ENCODE measurements around the gene CFAP45. TPM values are rescaled to one million over a fixed set of nuclear protein-coding genes. Genes with fewer than 3 reads are reported as not detected.
A peak's percentile ranks its signal among the peaks of the same experiment; 100 is the strongest.

Gene CFAP45
- polyA plus RNA-seq, 2 of the 4 experiments (the other 2 are of a cell fraction): 0.67 to 0.89 TPM

GRCh38 chr1:159877695-159878444, 22.1 kb downstream of the CFAP45 start:
- H3K4me1 ChIP-seq: peaks cover 36% of the 10 kb centered on the region
- TF ChIP-seq ZC3H11A (IDR thresholded peaks at IDR 0.05): peak; percentile 40
- no peak for TF ChIP-seq HMGXB4 (CRISPR knock-in tag; IDR thresholded peaks at IDR 0.05; ENCODE audit: borderline replicate concordance)
- H3K9me3 ChIP-seq: no peaks in the 10 kb centered on the region
- no peak for FAIRE-seq
- H3K27ac ChIP-seq: no peak overlapping the region
- no peak overlapping the region for H3K4me2 ChIP-seq
- POLR2A ChIA-PET: no interaction called here
- DNase-seq (ENCODE audit: low read depth in 1 of 2, low spot score in 1 of 2): no peak
- 92% methylated on average over 6 of the region's 6 CpGs for WGBS (ENCODE audit: missing lambda C conversion rate)
- H3K4me3 ChIP-seq: no peak overlapping the region
- no peak for ATAC-seq
- CTCF ChIA-PET: interaction anchor here (1.0 to 5.8 kb wide), 7 partner anchors 9 to 716 kb away, joined by 3 to 64 read pairs (median 4); partner anchors contain the start of genes DUSP23 and SLAMF8

DNA sequence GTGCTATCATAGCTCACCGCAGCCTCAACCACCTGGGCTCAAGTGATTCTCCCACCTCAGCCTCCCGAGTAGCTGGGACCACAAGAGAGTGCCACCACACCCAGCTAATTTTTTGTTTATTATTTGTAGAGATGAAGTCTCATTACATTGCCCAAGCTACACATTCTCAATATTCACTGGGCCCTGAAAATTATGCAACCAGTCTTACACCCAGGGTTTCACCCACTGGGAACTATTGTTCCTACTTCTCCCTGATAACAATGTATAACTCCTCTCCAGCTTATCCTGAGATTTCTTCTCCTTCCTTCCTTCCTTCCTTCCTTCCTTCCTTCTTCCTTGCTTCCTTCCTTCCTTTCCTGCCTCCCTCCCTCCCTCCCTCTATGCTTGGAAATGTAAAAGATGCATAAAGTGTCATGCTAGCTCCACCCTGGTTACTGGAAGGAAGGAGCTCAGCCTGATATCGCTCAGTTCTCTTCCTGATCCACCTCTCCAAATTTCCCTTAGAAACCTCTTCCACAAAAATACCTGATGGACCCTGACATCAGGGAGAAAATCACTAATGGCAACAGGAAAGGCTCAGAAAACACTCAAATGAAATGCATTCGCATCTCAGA, 26.3 kb downstream of the CFAP45 start:
- DNase-seq (ENCODE audit: low read depth in 1 of 2, low spot score in 1 of 2) (no peak), ATAC-seq (no peak), FAIRE-seq (no peak)
- TF ChIP-seq HDAC2 (IDR thresholded peaks at IDR 0.05) (no peak), EHMT2 (IDR thresholded peaks at IDR 0.05; ENCODE audit: low read depth) (no peak), RCOR1 (IDR thresholded peaks at IDR 0.05; ENCODE audit: low read depth, low read length) (no peak), SMC3 (IDR thresholded peaks at IDR 0.05) (no peak), ZNF302 (CRISPR knock-in tag; IDR thresholded peaks at IDR 0.05) (no peak), CEBPB (IDR thresholded peaks at IDR 0.05) (no peak), FOXS1 (CRISPR knock-in tag; IDR thresholded peaks at IDR 0.05) (no peak), RNF2 (IDR thresholded peaks at IDR 0.05; ENCODE audit: borderline replicate concordance, low read depth) (no peak), NR3C1 (IDR thresholded peaks at IDR 0.05) (no peak), CBX8 (IDR thresholded peaks at IDR 0.05) (no peak), FOSL2 (IDR thresholded peaks at IDR 0.05) (no peak), FOSL2 (CRISPR knock-in tag; IDR thresholded peaks at IDR 0.05) (no peak)
- TF ChIP-seq, protein P1, sequence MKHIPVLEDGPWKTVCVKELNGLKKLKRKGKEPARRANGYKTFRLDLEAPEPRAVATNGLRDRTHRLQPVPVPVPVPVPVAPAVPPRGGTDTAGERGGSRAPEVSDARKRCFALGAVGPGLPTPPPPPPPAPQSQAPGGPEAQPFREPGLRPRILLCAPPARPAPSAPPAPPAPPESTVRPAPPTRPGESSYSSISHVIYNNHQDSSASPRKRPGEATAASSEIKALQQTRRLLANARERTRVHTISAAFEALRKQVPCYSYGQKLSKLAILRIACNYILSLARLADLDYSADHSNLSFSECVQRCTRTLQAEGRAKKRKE (CRISPR knock-in tag; IDR thresholded peaks at IDR 0.05; ENCODE audit: low read depth): no peak
- TF ChIP-seq, protein P2, sequence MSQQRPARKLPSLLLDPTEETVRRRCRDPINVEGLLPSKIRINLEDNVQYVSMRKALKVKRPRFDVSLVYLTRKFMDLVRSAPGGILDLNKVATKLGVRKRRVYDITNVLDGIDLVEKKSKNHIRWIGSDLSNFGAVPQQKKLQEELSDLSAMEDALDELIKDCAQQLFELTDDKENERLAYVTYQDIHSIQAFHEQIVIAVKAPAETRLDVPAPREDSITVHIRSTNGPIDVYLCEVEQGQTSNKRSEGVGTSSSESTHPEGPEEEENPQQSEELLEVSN (IDR thresholded peaks at IDR 0.05; ENCODE audit: borderline replicate concordance, low read depth): no peak
- Histone ChIP-seq H3K9me3 (no peaks in the 10 kb centered on the region), H3K4me2 (no peak overlapping the region), H3K4me1 (0 out of 3 replicates have a peak, but pooled peaks cover 3% of the 10 kb centered on the region), H3K27ac (no peak overlapping the region), H3K4me3 (no peak overlapping the region)
- 75% methylated on average over 4 of the region's 4 CpGs for WGBS (ENCODE audit: missing lambda C conversion rate)
- ChIA-PET CTCF (interaction anchor here (0.7 to 5.6 kb wide), 4 partner anchors 17 to 134 kb away, joined by 3 to 62 read pairs (median 9); no protein-coding TSS in a partner anchor), POLR2A (no interaction called here)

DNA sequence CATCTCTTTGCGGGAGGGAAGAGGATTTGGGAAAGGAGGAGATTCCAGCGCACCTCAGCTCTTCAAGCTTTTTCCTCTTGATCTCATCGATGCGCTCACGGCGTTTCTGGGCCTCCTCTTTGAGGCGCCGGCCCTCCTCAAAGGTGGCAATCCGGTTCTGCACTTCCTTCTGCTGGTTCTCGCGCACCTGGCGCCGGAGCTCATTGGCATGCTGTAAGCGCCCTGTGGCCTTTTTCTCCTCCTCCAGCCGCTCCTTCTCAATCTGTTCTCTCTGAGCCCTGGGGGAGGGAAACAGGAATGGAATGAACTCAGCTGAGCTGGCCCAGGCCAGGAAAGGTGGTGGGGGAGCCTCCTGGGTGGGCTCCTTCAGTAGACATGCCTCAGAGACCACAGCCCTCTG, 27.1 kb downstream of the CFAP45 start:
- ATAC-seq (no peak), FAIRE-seq (no peak), DNase-seq (ENCODE audit: low read depth in 1 of 2, low spot score in 1 of 2) (no peak)
- 0 out of 3 replicates have a peak, but pooled peaks cover 3% of the 10 kb centered on the region for H3K4me1 ChIP-seq
- H3K4me3 ChIP-seq: no peak overlapping the region
- no peak overlapping the region for H3K4me2 ChIP-seq
- H3K27ac ChIP-seq: no peak overlapping the region
- no peaks in the 10 kb centered on the region for H3K9me3 ChIP-seq
- POLR2A ChIA-PET: no interaction called here
- WGBS (ENCODE audit: missing lambda C conversion rate): 82% methylated on average over 15 of the region's 15 CpGs
- CTCF ChIA-PET: interaction anchor here (1.1 to 5.6 kb wide), 4 partner anchors 17 to 83 kb away, joined by 3 to 62 read pairs (median 10); no protein-coding TSS in a partner anchor
- TF ChIP-seq FOSB (CRISPR knock-in tag; IDR thresholded peaks at IDR 0.05): no peak
- TF ChIP-seq, protein P1 (CRISPR knock-in tag; IDR thresholded peaks at IDR 0.05; ENCODE audit: low read depth): no peak
- TF ChIP-seq, protein P2 (IDR thresholded peaks at IDR 0.05; ENCODE audit: borderline replicate concordance, low read depth): no peak
- TF ChIP-seq NPAS2 (CRISPR knock-in tag; IDR thresholded peaks at IDR 0.05; ENCODE audit: borderline replicate concordance): no peak
- TF ChIP-seq REST (IDR thresholded peaks at IDR 0.05): no peak
- TF ChIP-seq RAD21 (conservative IDR thresholded peaks at IDR 0.05 in 1 of 2, IDR thresholded peaks at IDR 0.05 in 1 of 2): no peak
- no peak for TF ChIP-seq POLR2AphosphoS2 (conservative IDR thresholded peaks at IDR 0.05; ENCODE audit: low read length)
- no peak for TF ChIP-seq CBX2 (IDR thresholded peaks at IDR 0.05; ENCODE audit: borderline replicate concordance, low read depth)
- TF ChIP-seq NR3C1 (IDR thresholded peaks at IDR 0.05): no peak
